ENCODE measurements around the gene CACFD1.

The CACFD1 gene

GRCh38 chr9:133510926-133511505, 51.2 kb downstream of the CACFD1 start:
- DNase-seq (ENCODE audit: low read depth): no peak
- TF ChIP-seq CTCF (IDR thresholded peaks at IDR 0.05; ENCODE audit: insufficient read depth, low read depth, low read length, missing control alignments): no peak
- no peak overlapping the region for H3K4me3 ChIP-seq (ENCODE audit: low read length)

- H3K4me3 ChIP-seq (ENCODE audit: low read length): no peak overlapping the region
- TF ChIP-seq CTCF (IDR thresholded peaks at IDR 0.05; ENCODE audit: insufficient read depth, low read depth, low read length, missing control alignments): no peak
- no peak for DNase-seq (ENCODE audit: low read depth)
Measured at GRCh38 chr9:133511607-133512006, 51.8 kb downstream of the CACFD1 start.

GRCh38 chr9:133512253-133513213, 52.8 kb downstream of the CACFD1 start:
- no peak for DNase-seq (ENCODE audit: low read depth)
- no peak overlapping the region for H3K4me3 ChIP-seq (ENCODE audit: low read length)
- no peak for TF ChIP-seq CTCF (IDR thresholded peaks at IDR 0.05; ENCODE audit: insufficient read depth, low read depth, low read length, missing control alignments)

GRCh38 chr9:133513214-133514100, 53.7 kb downstream of the CACFD1 start:
- TF ChIP-seq CTCF (IDR thresholded peaks at IDR 0.05; ENCODE audit: insufficient read depth, low read depth, low read length, missing control alignments): no peak
- no peak for DNase-seq (ENCODE audit: low read depth)
- no peak overlapping the region for H3K4me3 ChIP-seq (ENCODE audit: low read length)

- H3K4me3 ChIP-seq (ENCODE audit: low read length): no peak overlapping the region
- TF ChIP-seq CTCF (IDR thresholded peaks at IDR 0.05; ENCODE audit: insufficient read depth, low read depth, low read length, missing control alignments): no peak
- no peak for DNase-seq (ENCODE audit: low read depth)
Measured at GRCh38 chr9:133514460-133515239, 54.9 kb downstream of the CACFD1 start.

GRCh38 chr9:133515240-133515610, 55.4 kb downstream of the CACFD1 start:
- TF ChIP-seq CTCF (IDR thresholded peaks at IDR 0.05; ENCODE audit: insufficient read depth, low read depth, low read length, missing control alignments): no peak
- H3K4me3 ChIP-seq (ENCODE audit: low read length): no peak overlapping the region
- no peak for DNase-seq (ENCODE audit: low read depth)
